ENCODE data around the gene CBX4.

DNA sequence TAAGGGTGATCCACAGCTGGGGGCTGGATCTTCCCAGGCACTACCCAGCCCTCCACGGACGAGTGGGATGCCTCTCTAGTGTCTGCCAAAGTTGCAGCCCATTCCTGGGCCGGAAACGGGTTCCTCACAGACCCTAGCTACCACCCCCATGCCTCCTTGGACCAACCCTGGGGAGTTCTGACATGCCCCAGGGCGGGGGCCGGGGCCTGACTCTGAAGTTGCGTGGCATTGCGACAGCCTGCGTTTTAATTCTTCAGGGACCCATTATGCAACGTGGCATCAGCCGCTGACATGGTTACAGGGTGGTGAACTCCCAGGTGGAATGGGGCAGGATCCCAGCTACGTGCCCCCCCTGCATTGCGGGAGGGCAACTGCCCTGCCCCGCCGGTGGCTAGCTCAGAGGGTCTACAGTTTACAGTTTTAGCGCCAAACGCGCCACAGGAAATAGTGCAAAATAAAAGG lies 2.7 kb downstream of the CBX4 start:
- no peak for TF ChIP-seq ARNTL (CRISPR knock-in tag; IDR thresholded peaks at IDR 0.05; ENCODE audit: borderline replicate concordance, low read depth)
- no peak for TF ChIP-seq TCF4 (CRISPR knock-in tag; IDR thresholded peaks at IDR 0.05; ENCODE audit: borderline replicate concordance)
- TF ChIP-seq, protein P1, sequence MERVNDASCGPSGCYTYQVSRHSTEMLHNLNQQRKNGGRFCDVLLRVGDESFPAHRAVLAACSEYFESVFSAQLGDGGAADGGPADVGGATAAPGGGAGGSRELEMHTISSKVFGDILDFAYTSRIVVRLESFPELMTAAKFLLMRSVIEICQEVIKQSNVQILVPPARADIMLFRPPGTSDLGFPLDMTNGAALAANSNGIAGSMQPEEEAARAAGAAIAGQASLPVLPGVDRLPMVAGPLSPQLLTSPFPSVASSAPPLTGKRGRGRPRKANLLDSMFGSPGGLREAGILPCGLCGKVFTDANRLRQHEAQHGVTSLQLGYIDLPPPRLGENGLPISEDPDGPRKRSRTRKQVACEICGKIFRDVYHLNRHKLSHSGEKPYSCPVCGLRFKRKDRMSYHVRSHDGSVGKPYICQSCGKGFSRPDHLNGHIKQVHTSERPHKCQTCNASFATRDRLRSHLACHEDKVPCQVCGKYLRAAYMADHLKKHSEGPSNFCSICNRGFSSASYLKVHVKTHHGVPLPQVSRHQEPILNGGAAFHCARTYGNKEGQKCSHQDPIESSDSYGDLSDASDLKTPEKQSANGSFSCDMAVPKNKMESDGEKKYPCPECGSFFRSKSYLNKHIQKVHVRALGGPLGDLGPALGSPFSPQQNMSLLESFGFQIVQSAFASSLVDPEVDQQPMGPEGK (CRISPR knock-in tag; IDR thresholded peaks at IDR 0.05; ENCODE audit: borderline replicate concordance): no peak
- no peak for TF ChIP-seq ISL1 (CRISPR knock-in tag; IDR thresholded peaks at IDR 0.05)

Data from SK-N-SH treated with all-trans-retinoic acid at 6 μM for 48 hours (cell line).